ENCODE measurements around the gene ZNF878.

Gene ZNF878

GRCh38 chr19:12034620-12035019 is 18.1 kb downstream of the ZNF878 start:
- no peak for DNase-seq (ENCODE audit: low read depth)

- DNase-seq (ENCODE audit: low read depth) = no peak
These were observed 18.6 kb downstream of the ZNF878 start for GRCh38 chr19:12034198-12034597.

- DNase-seq (ENCODE audit: low read depth) = no peak
These were observed 37.0 kb downstream of the ZNF878 start for GRCh38 chr19:12015753-12016116.

GRCh38 chr19:12015015-12015752 is 37.6 kb downstream of the ZNF878 start:
- DNase-seq (ENCODE audit: low read depth) = no peak

- no peak for DNase-seq (ENCODE audit: low read depth)
These were observed 52.4 kb downstream of the ZNF878 start for GRCh38 chr19:12000152-12000981.

GRCh38 chr19:11995174-11995573 is 57.6 kb downstream of the ZNF878 start:
- DNase-seq (ENCODE audit: low read depth) = no peak
